H1 (cell line): ENCODE results near the gene CREBL2. TPM values are rescaled to one million over a fixed set of nuclear protein-coding genes. Genes with fewer than 3 reads are reported as not detected.

ENCODE experiments used
- BCL11A ChIP-seq, 2 experiments: IDR thresholded peaks; one replicate each; pipeline ENCODE4 v1.6.1; 2011; ENCODE audit warnings: low read depth in 2 of 2, low read length in 2 of 2, mild to moderate bottlenecking in 2 of 2
- CBX8 ChIP-seq: fragments of 300-800, 300-1000 bp; sonication (generic); IDR thresholded peaks from 2 replicates; pipeline ENCODE4 v1.7.1; 2016; ENCODE audit warnings: low read depth, low read length, borderline replicate concordance
- CREB1 ChIP-seq: IDR thresholded peaks from 2 replicates; pipeline ENCODE4 v1.6.1; 2012; ENCODE audit warnings: inconsistent platforms
- PHF8 ChIP-seq: fragments of 200-600 bp; sonication (generic); conservative IDR thresholded peaks from 2 replicates; pipeline ENCODE4 v1.7.1; 2012; ENCODE audit warnings: low read depth, mild to moderate bottlenecking, inconsistent platforms, low read length, moderate library complexity
- POU5F1 ChIP-seq: IDR thresholded peaks from 2 replicates; pipeline ENCODE4 v1.6.1; 2011; ENCODE audit warnings: low read depth, mild to moderate bottlenecking, low read length, moderate library complexity
- RNF2 ChIP-seq: fragments of 200-900, 300-1000 bp; sonication (generic); IDR thresholded peaks from 2 replicates; pipeline ENCODE4 v1.7.1; 2016; ENCODE audit warnings: borderline replicate concordance, low read depth, mild to moderate bottlenecking, antibody characterized with exemption, low read length; ENCODE audit not compliant: poor library complexity, severe bottlenecking; ENCODE audit errors: missing control alignments
- SIRT6 ChIP-seq: IDR thresholded peaks from one replicate; pipeline ENCODE4 v1.7.1; 2012; ENCODE audit warnings: low read length, inconsistent platforms
- SIX5 ChIP-seq: IDR thresholded peaks from 2 replicates; pipeline ENCODE4 v1.6.1; 2011; ENCODE audit warnings: mild to moderate bottlenecking, low read depth, low read length
- SP4 ChIP-seq: IDR thresholded peaks from 2 replicates; pipeline ENCODE4 v1.6.1; 2012; ENCODE audit warnings: low read length, inconsistent platforms
- SRF ChIP-seq: IDR thresholded peaks from 2 replicates; pipeline ENCODE4 v1.6.1; 2011; ENCODE audit warnings: mild to moderate bottlenecking, low read depth, low read length, moderate library complexity
- TAF1 ChIP-seq: IDR thresholded peaks from 2 replicates; pipeline ENCODE4 v1.6.1; 2011; ENCODE audit warnings: mild to moderate bottlenecking, low read depth, low read length
- TBP ChIP-seq: IDR thresholded peaks from 2 replicates; pipeline ENCODE4 v1.6.1; 2011; ENCODE audit warnings: low read depth, low read length, improper control_type of control experiment
- TCF12 ChIP-seq: IDR thresholded peaks from 2 replicates; pipeline ENCODE4 v1.6.1; 2011; ENCODE audit warnings: low read depth, mild to moderate bottlenecking, low read length
- TEAD4 ChIP-seq: IDR thresholded peaks from 2 replicates; pipeline ENCODE4 v1.6.1; 2012; ENCODE audit warnings: low read depth, low read length, inconsistent platforms, mixed read lengths
- polyA plus RNA-seq, 7 experiments: library from polyadenylated mRNA; depleted of rRNA in 3 of 7; stranded (reverse) in 5 of 7; unstranded in 2 of 7; fragments of >200 nt in 5 of 7; fragments of 200-250 nt in 2 of 7; gene quantifications; 1 replicate in 5 of 7; 2 replicates in 1 of 7; 4 replicates in 1 of 7; pipeline versions ENCODE4 v1.2.1 to v1.2.3, GENCODE V29; 2011 to 2013; ENCODE audit warnings: missing spikeins in 2 of 7, mixed read lengths in 2 of 7
- total RNA-seq: library from RNA; stranded (reverse); fragmentation: NEBNext Ultra II Directional; extraction: Animal tissue kit (Norgen Biotek cat#: 25700); gene quantifications from 2 replicates; pipeline ENCODE4 v1.2.1, GENCODE V29; 2021
- TF ChIP-seq, protein P1 (sequence below): IDR thresholded peaks from 2 replicates; pipeline ENCODE4 v1.6.1; 2012; ENCODE audit warnings: inconsistent platforms
- TF ChIP-seq, protein P2 (sequence below), 3 experiments: IDR thresholded peaks; 1 replicate in 2 of 3; 2 replicates in 1 of 3; pipeline versions ENCODE4 v1.5.1 to v1.6.1; 2011; ENCODE audit warnings: low read length in 3 of 3, mild to moderate bottlenecking in 3 of 3, inconsistent platforms in 2 of 3, low read depth in 1 of 3, moderate library complexity in 1 of 3; ENCODE audit not compliant: insufficient read depth in 1 of 3; ENCODE audit errors: control extremely low read depth in 1 of 3

The CREBL2 gene
- total and polyA plus RNA-seq, 2 of the 8 experiments (the other 6 are each of a cell fraction or from before 2014, with no cell fraction given), result 9.8 to 18.3 TPM

DNA sequence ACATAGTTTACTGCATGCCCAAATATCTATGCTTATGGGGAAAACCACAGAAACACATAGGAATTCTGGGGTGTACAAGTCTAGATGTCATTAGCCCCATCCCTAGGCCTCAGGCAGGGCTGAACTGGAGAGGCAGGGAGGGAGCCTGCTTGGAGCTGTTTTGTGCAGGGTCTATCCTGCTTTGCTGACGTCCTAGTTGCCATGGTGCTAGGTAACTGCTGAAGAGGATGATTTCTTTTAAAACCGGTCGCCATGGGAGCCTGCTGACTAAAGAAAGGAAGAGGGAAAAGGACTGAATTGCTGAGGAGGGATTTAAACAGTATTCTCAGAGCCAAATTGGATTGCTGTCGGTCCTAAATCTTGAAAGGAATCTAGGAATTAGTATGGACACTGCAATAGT lies 73.6 kb downstream of the CREBL2 start (continued):
- TF ChIP-seq PHF8 (no peak), POU5F1 (no peak), SIX5 (no peak), TBP (no peak), SP4 (no peak), CBX8 (no peak), TEAD4 (no peak), CREB1 (peak; percentile 57; the same call in 1 of the 2 replicates), RNF2 (no peak), SRF (no peak), BCL11A (IDR thresholded peaks at IDR 0.05; ENCODE audit: low read depth in 2 of 2, low read length in 2 of 2) (no peak), TCF12 (no peak), SIRT6 (no peak), TAF1 (peak; percentile 39; the same call in 1 of the 2 replicates)
- TF ChIP-seq, protein P1, sequence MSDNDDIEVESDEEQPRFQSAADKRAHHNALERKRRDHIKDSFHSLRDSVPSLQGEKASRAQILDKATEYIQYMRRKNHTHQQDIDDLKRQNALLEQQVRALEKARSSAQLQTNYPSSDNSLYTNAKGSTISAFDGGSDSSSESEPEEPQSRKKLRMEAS, result no peak
- TF ChIP-seq, protein P2, sequence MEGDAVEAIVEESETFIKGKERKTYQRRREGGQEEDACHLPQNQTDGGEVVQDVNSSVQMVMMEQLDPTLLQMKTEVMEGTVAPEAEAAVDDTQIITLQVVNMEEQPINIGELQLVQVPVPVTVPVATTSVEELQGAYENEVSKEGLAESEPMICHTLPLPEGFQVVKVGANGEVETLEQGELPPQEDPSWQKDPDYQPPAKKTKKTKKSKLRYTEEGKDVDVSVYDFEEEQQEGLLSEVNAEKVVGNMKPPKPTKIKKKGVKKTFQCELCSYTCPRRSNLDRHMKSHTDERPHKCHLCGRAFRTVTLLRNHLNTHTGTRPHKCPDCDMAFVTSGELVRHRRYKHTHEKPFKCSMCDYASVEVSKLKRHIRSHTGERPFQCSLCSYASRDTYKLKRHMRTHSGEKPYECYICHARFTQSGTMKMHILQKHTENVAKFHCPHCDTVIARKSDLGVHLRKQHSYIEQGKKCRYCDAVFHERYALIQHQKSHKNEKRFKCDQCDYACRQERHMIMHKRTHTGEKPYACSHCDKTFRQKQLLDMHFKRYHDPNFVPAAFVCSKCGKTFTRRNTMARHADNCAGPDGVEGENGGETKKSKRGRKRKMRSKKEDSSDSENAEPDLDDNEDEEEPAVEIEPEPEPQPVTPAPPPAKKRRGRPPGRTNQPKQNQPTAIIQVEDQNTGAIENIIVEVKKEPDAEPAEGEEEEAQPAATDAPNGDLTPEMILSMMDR (IDR thresholded peaks at IDR 0.05; ENCODE audit: control extremely low read depth in 1 of 3, insufficient read depth in 1 of 3, low read depth in 1 of 3, low read length in 3 of 3), result no peak
